K562 (cell line): Measurements from ENCODE around the gene MGP. TPM values are rescaled to one million over a fixed set of nuclear protein-coding genes. Genes with fewer than 3 reads are reported as not detected.

ENCODE experiments used
- ATAC-seq: fragments of 200-7000 bp; cut with Tn5 transposase; 3 replicates; pipeline ENCODE4 v1.9.1; 2020; ENCODE audit warnings: moderate library complexity
- BruUV-seq: library from RNA; stranded (reverse); fragments of 400-500 nt; replicated peaks from 2 replicates; lab custom pipeline; 2021; lab: Mats Ljungman, UMichigan
- CTCF ChIA-PET: fragments of 300-600 bp; formaldehyde crosslinking; extraction: SDS; loops from one replicate; lab custom pipeline; 2021; ENCODE audit warnings: low intra/inter-chr PET ratio; lab: Yijun Ruan, JAX
- POLR2A ChIA-PET: fragments of 300-600, 350-650 bp; sonication (Branson Sonifier 250); formaldehyde crosslinking; extraction: SDS; loops from one replicate; lab custom pipeline; 2021; ENCODE audit warnings: antibody characterized with exemption, inconsistent platforms; lab: Yijun Ruan, JAX
- DNase-seq, 4 experiments: peaks; one replicate each; pipeline versions ENCODE4 v3.0.0 to v3.0.0-alpha.2; 2011 to 2018; ENCODE audit warnings: low spot score in 3 of 4, mixed read lengths in 3 of 4; ENCODE audit errors: extremely low read depth in 1 of 4
- FAIRE-seq: peaks from 2 replicates; lab custom pipeline; 2011; peaks lifted over from hg19 to GRCh38; lab: Jason Lieb, UNC
- H2AFZ ChIP-seq: 2 replicates; pipeline ENCODE4 v1.6.0; 2011; ENCODE audit warnings: low read depth, low read length, control low read depth, inconsistent platforms
- H3K27ac ChIP-seq: fragments of 200-600 bp; 3 replicates; pipeline ENCODE4 v1.8.0; 2011; ENCODE audit warnings: low read depth, mild to moderate bottlenecking, control low read depth, inconsistent platforms, low read length, moderate library complexity, mixed read lengths; ENCODE audit errors: extremely low read depth
- H3K27me3 ChIP-seq, 2 experiments: fragments of 300-600 bp in 1 of 2; 2 replicates in 1 of 2; 3 replicates in 1 of 2; pipeline versions ENCODE4 v1.6.0 to v1.8.0; 2011; ENCODE audit warnings: inconsistent platforms in 2 of 2, low read length in 2 of 2, mild to moderate bottlenecking in 1 of 2, mixed read lengths in 1 of 2, moderate library complexity in 1 of 2; ENCODE audit not compliant: control insufficient read depth in 2 of 2, insufficient read depth in 2 of 2
- H3K36me3 ChIP-seq: fragments of 300-600 bp; 3 replicates; pipeline ENCODE4 v1.8.0; 2011; ENCODE audit warnings: mild to moderate bottlenecking, low read length, inconsistent platforms; ENCODE audit not compliant: control insufficient read depth, insufficient read depth
- H3K4me1 ChIP-seq, 2 experiments: fragments of 200-600 bp in 1 of 2; replicated peaks in 1 of 2; 2 replicates in 1 of 2; 3 replicates in 1 of 2; pipeline versions ENCODE4 v1.5.1 to v1.8.0; 2011; ENCODE audit warnings: inconsistent platforms in 2 of 2, low read length in 2 of 2, mild to moderate bottlenecking in 1 of 2, mixed read lengths in 1 of 2, moderate library complexity in 1 of 2; ENCODE audit not compliant: control insufficient read depth in 2 of 2, insufficient read depth in 2 of 2
- H3K4me2 ChIP-seq: 2 replicates; pipeline ENCODE4 v1.6.1; 2011; ENCODE audit warnings: low read length, control low read depth, inconsistent platforms, mixed read lengths; ENCODE audit not compliant: insufficient read depth
- H3K4me3 ChIP-seq: fragments of 200-600 bp; sonication (generic), shearing (Covaris generic); 2 replicates; pipeline ENCODE4 v1.5.1; 2016; ENCODE audit warnings: control low read depth, inconsistent platforms
- H3K79me2 ChIP-seq: fragments of 200-600 bp; 3 replicates; pipeline ENCODE4 v1.8.0; 2011; ENCODE audit warnings: low read length, inconsistent platforms; ENCODE audit not compliant: control insufficient read depth, insufficient read depth
- H3K9ac ChIP-seq, 2 experiments: 2 replicates each; pipeline versions ENCODE4 v1.6.0 to v1.6.1; 2011; ENCODE audit warnings: low read depth in 2 of 2, low read length in 2 of 2, control low read depth in 1 of 2, inconsistent platforms in 1 of 2, mild to moderate bottlenecking in 1 of 2, mixed read lengths in 1 of 2; ENCODE audit not compliant: insufficient read depth in 1 of 2
- H3K9me1 ChIP-seq: one replicate; pipeline ENCODE4 v1.6.0; 2011; ENCODE audit warnings: inconsistent platforms, mild to moderate bottlenecking, low read length, moderate library complexity; ENCODE audit not compliant: control insufficient read depth, insufficient read depth
- H3K9me3 ChIP-seq: replicated peaks from 2 replicates; pipeline ENCODE4 v1.5.1; 2011; ENCODE audit warnings: low read depth, low read length, inconsistent platforms; ENCODE audit not compliant: control insufficient read depth, insufficient read depth
- H4K20me1 ChIP-seq: replicated peaks from 2 replicates; pipeline ENCODE4 v1.6.1; 2011; ENCODE audit warnings: low read length, inconsistent platforms, mixed read lengths; ENCODE audit not compliant: control insufficient read depth, insufficient read depth
- IRF1 ChIP-seq: sonication (generic); formaldehyde crosslinking; IDR thresholded peaks from 2 replicates; pipeline ENCODE4 v1.8.0; 2022; ENCODE audit warnings: missing genetic modification reagents, mild to moderate bottlenecking, borderline replicate concordance
- JUN ChIP-seq, 2 experiments: sonication (generic) in 1 of 2; formaldehyde crosslinking in 1 of 2; IDR thresholded peaks; 2 replicates each; pipeline versions ENCODE4 v1.6.1 to v1.8.0; 2012 to 2022; ENCODE audit warnings: borderline replicate concordance in 2 of 2, mild to moderate bottlenecking in 2 of 2, improper control_type of control experiment in 1 of 2, low read depth in 1 of 2, low read length in 1 of 2, missing genetic modification reagents in 1 of 2
- MIER1 ChIP-seq: fragments of 450-650 bp; IDR thresholded peaks from 2 replicates; pipeline ENCODE4 v1.6.1; 2016; ENCODE audit warnings: antibody characterized with exemption, mild to moderate bottlenecking, low read depth
- NCOR1 ChIP-seq: fragments of 450-650 bp; IDR thresholded peaks from 2 replicates; pipeline ENCODE4 v1.6.1; 2016; ENCODE audit warnings: mild to moderate bottlenecking, moderate library complexity
- NELFE ChIP-seq: IDR thresholded peaks from 2 replicates; pipeline ENCODE4 v1.6.1; 2011; ENCODE audit warnings: mild to moderate bottlenecking; ENCODE audit not compliant: insufficient read depth, insufficient read length
- NR2F6 ChIP-seq: fragments of 450-650 bp; formaldehyde crosslinking; IDR thresholded peaks from 2 replicates; pipeline ENCODE4 v1.4.0; 2020; ENCODE audit warnings: mild to moderate bottlenecking
- PHTF2 ChIP-seq: fragments of 250-450 bp; sonication (Bioruptor Pico); IDR thresholded peaks from 2 replicates; pipeline ENCODE4 v1.5.0; 2021; ENCODE audit warnings: mild to moderate bottlenecking
- RB1 ChIP-seq: fragments of 450-650 bp; IDR thresholded peaks from 2 replicates; pipeline ENCODE4 v1.6.1; 2017; ENCODE audit warnings: low read depth, mild to moderate bottlenecking
- SFPQ ChIP-seq: fragments of 200-400 bp; formaldehyde crosslinking; IDR thresholded peaks from 2 replicates; pipeline ENCODE4 v1.6.1; 2017; ENCODE audit warnings: mild to moderate bottlenecking, low read depth, low read length, moderate library complexity
- ZNF316 ChIP-seq: fragments of 450-650 bp; IDR thresholded peaks from 2 replicates; pipeline ENCODE4 v1.6.1; 2016
- ZNF561 ChIP-seq: fragments of 450-650 bp; formaldehyde crosslinking; conservative IDR thresholded peaks from 2 replicates; pipeline ENCODE4 v1.4.0; 2020; ENCODE audit warnings: mild to moderate bottlenecking, moderate library complexity
- ZNF696 ChIP-seq: fragments of 250-450 bp; sonication (Bioruptor Pico); conservative IDR thresholded peaks from 2 replicates; pipeline ENCODE4 v1.4.0; 2020; ENCODE audit warnings: mild to moderate bottlenecking, moderate library complexity
- WGBS: fragments of 100-300 bp; shearing (Covaris generic); methylation state at CpG from one replicate; pipeline ENCODE4 v1.1.6; 2016; ENCODE audit warnings: low coverage, mixed read lengths; ENCODE audit not compliant: insufficient coverage; ENCODE audit errors: missing lambda C conversion rate; 5-methylcytosine and 5-hydroxymethylcytosine counted together
- in situ Hi-C: fragments of 300-500 bp; cut with MboI; formaldehyde crosslinking; loops from 4 replicates; pipeline ENCODE4 v1.15.0; 2018; ENCODE audit warnings: inconsistent platforms, mixed read lengths
- intact Hi-C: fragments of 100-400 bp; cut with micrococcal nuclease; formaldehyde crosslinking; loops from 2 replicates; pipeline ENCODE4 v1.14.2; 2022
- polyA plus RNA-seq, 8 experiments: library from polyadenylated mRNA; depleted of rRNA in 4 of 8; stranded (reverse) in 5 of 8; unstranded in 3 of 8; fragments of >200 nt; fragmentation: Nextera tagmentation in 2 of 8; fragmentation: Illumina TruSeq in 1 of 8; extraction: Ambion mirVana in 2 of 8; extraction: Trizol in 1 of 8; gene quantifications; 2 replicates each; pipeline versions ENCODE4 v1.2.1 to v1.2.3, GENCODE V29; 2011 to 2014; ENCODE audit warnings: inconsistent platforms in 1 of 8, missing spikeins in 1 of 8
- total RNA-seq, 7 experiments: library from RNA; depleted of rRNA in 6 of 7; stranded (reverse); fragments of >200 nt in 6 of 7; fragmentation: Illumina TruSeq in 2 of 7; extraction: Trizol in 2 of 7; gene quantifications; 2 replicates each; pipeline versions ENCODE4 v1.2.1 to v1.2.3, GENCODE V29; 2011 to 2021; ENCODE audit warnings: low replicate concordance in 1 of 7

The MGP gene
- total and polyA plus RNA-seq, 9 of the 15 experiments (the other 6 are each of a cell fraction or from before 2014, with no cell fraction given): 1.2 TPM; not detected in 8

GRCh38 chr12:14843425-14843887, 42.2 kb downstream of the MGP start, which contains the start of gene ART4:
ART4 (minus strand) TSS chr12:14843526; CDS start chr12:14843113, 413 bp downstream.
- FAIRE-seq (no peak), ATAC-seq (peak; percentile 85), DNase-seq (peak; percentile 15 to 79 (median 36))
- H3K9me1 ChIP-seq: no peaks in the 10 kb centered on the region
- in situ Hi-C loops: loop anchor here (10.0 kb wide), 1 partner anchor 151 kb away; no protein-coding TSS in a partner anchor
- no peak within 1 kb of the TSS for H3K9ac ChIP-seq
- H3K27me3 ChIP-seq: no peaks in the 10 kb centered on the region
- H3K27ac ChIP-seq: no peak within 1 kb of the TSS; the same call in 2 of the 3 replicates
- peak within 1 kb of the TSS; percentile 36 for H3K4me2 ChIP-seq
- peaks cover 0 to 10% of the 10 kb centered on the region in 2 experiments; a peak in 2 of 5 replicates for H3K4me1 ChIP-seq
- ChIA-PET POLR2A (interaction anchor here (0.6 kb wide), 1 partner anchor 15 kb away, joined by 3 read pairs; no protein-coding TSS in a partner anchor), CTCF (interaction anchor here (0.7 kb wide), 1 partner anchor 153 kb away, joined by 3 read pairs; no protein-coding TSS in a partner anchor)
- intact Hi-C loops: loop anchor here (5.0 to 10.0 kb wide), 2 partner anchors 41 to 81 kb away; partner anchors contain the start of genes C12orf60 and WBP11
- H2AFZ ChIP-seq: peak within 1 kb of the TSS; percentile 72
- H3K9me3 ChIP-seq: no peaks in the 10 kb centered on the region
- no peak within 1 kb of the TSS for H3K4me3 ChIP-seq
- no peaks in the 10 kb centered on the region for H4K20me1 ChIP-seq
- 2% methylated on average over 10 of the region's 10 CpGs for WGBS
- no peaks in the 10 kb centered on the region for H3K79me2 ChIP-seq
- no peaks in the 10 kb centered on the region for H3K36me3 ChIP-seq
- no TSS peak for BruUV-seq
- no peak for TF ChIP-seq ZNF696 (CRISPR knock-in tag)
- peak; percentile 77 for TF ChIP-seq NCOR1
- no peak for TF ChIP-seq RB1
- no peak for TF ChIP-seq NELFE
- no peak for TF ChIP-seq NR2F6 (CRISPR knock-in tag)
- no peak for TF ChIP-seq JUN (IDR thresholded peaks at IDR 0.05; ENCODE audit: borderline replicate concordance, low read depth, low read length)
- no peak for TF ChIP-seq JUN (CRISPR knock-in tag; IDR thresholded peaks at IDR 0.05; ENCODE audit: borderline replicate concordance)
- TF ChIP-seq PHTF2 (CRISPR knock-in tag): no peak
- no peak for TF ChIP-seq IRF1 (CRISPR knock-in tag)
- no peak for TF ChIP-seq SFPQ
- TF ChIP-seq ZNF561: no peak
- no peak for TF ChIP-seq ZNF316
- peak; percentile 40; the same call in 1 of the 2 replicates for TF ChIP-seq MIER1
